Measurements from ENCODE around the gene RRBP1.

RRBP1 gene

DNA sequence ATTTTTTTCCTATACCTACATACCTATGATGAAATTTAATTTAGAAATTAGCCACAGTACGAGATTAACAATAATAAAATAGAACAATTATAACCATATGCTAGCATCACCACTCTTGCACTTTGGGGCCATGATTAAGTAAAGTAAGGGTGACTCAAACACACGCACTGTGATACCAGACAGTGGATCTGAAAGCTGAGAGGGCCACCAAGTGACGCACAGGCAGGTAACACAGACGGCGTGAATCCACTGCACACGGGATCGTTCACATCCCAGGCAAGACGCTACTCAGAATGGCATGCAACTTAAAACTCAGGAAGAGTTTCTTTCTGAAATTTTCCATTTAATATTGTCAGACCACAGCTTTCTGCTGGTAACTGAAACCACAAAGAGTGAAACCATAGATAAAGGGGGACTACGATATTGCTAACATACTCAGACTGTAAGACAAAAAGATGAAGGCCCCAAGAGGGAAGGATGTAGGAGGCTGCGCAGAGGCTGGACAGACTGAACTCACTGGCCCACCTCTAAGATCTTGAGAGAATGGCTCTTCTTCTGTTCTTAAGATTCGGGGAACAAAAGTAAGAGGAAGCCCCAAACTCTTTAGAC is 17.9 kb downstream of the RRBP1 start:
- peaks cover 0 to 78% (median 42%) of the 10 kb centered on the region in 4 donors for H3K4me1 ChIP-seq
- intact Hi-C loops (cut with DNase I; ENCODE audit: low total_unique reads), result no loop called here
- H3K36me3 ChIP-seq, result peaks cover 0 to 9% (median 0%) of the 10 kb centered on the region in 3 donors
- no peak overlapping the region for H3K4me3 ChIP-seq
- H3K9me3 ChIP-seq, result no peaks in the 10 kb centered on the region
- DNase-seq, result peak; percentile 12 to 38
- TF ChIP-seq, protein P1, sequence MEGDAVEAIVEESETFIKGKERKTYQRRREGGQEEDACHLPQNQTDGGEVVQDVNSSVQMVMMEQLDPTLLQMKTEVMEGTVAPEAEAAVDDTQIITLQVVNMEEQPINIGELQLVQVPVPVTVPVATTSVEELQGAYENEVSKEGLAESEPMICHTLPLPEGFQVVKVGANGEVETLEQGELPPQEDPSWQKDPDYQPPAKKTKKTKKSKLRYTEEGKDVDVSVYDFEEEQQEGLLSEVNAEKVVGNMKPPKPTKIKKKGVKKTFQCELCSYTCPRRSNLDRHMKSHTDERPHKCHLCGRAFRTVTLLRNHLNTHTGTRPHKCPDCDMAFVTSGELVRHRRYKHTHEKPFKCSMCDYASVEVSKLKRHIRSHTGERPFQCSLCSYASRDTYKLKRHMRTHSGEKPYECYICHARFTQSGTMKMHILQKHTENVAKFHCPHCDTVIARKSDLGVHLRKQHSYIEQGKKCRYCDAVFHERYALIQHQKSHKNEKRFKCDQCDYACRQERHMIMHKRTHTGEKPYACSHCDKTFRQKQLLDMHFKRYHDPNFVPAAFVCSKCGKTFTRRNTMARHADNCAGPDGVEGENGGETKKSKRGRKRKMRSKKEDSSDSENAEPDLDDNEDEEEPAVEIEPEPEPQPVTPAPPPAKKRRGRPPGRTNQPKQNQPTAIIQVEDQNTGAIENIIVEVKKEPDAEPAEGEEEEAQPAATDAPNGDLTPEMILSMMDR (IDR thresholded peaks at IDR 0.05), result no peak
- no peak overlapping the region for H3K27ac ChIP-seq
- no peaks in the 10 kb centered on the region for H3K27me3 ChIP-seq

DNA sequence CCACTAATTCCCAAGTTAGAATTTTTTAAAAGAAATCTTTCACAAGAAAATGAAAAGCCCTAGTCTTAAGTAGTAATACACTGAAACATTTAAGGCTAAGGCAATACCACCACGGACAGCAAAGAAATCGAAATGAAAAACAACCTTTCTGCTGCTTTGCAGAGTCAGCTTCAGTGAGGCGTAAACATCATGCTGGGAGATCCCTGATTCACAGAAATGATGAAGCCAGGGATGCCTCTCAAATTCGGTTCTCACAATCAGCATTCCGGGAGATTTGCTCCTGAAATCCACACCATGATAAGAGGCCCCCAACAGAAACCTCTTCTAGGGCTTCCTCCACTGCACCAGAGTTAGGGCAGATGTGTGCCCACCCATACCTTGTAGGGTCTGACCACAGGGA is 18.6 kb downstream of the RRBP1 start:
- no peaks in the 10 kb centered on the region for H3K9me3 ChIP-seq

DNA sequence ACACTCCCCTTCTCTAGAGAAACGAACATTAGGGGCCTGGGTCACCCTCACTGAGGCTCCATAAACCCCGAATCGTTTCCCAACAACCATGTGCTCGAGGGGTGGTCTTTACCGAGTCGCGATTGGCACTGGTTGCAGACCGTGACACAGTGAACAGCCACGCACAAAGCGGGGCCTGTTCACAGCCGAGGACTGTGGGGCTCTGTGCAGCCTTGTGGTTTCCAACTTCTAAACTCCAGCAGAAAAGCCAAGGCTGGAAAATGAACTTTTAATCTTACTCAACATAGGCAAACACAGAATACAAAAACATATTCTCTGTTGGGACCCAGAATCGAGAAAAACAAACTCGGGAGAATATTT is 19.0 kb downstream of the RRBP1 start:
- Histone ChIP-seq H3K27me3 (no peaks in the 10 kb centered on the region), H3K9me3 (no peaks in the 10 kb centered on the region), H3K4me1 (peaks cover 0 to 78% (median 42%) of the 10 kb centered on the region in 4 donors), H3K36me3 (peaks cover 7 to 17% (median 8%) of the 10 kb centered on the region in 3 donors), H3K27ac (peak overlapping the region; percentile 53 to 64), H3K4me3 (no peak overlapping the region)
- intact Hi-C loops (cut with DNase I; ENCODE audit: low total_unique reads), result no loop called here
- DNase-seq, result peak; percentile 20 to 48
- TF ChIP-seq, protein P1 (IDR thresholded peaks at IDR 0.05), result no peak

More for the DNA sequence above, 18.6 kb downstream of the RRBP1 start:
- intact Hi-C loops (cut with DNase I; ENCODE audit: low total_unique reads), result no loop called here
- Histone ChIP-seq H3K4me3 (no peak overlapping the region), H3K27me3 (no peaks in the 10 kb centered on the region), H3K4me1 (peaks cover 0 to 78% (median 42%) of the 10 kb centered on the region in 4 donors), H3K27ac (peak overlapping the region in 1 of 2 donors; percentile 53), H3K36me3 (peaks cover 2 to 13% (median 4%) of the 10 kb centered on the region in 3 donors)
- peak; percentile 9 to 24 for DNase-seq
- TF ChIP-seq, protein P1 (IDR thresholded peaks at IDR 0.05), result no peak

DNA sequence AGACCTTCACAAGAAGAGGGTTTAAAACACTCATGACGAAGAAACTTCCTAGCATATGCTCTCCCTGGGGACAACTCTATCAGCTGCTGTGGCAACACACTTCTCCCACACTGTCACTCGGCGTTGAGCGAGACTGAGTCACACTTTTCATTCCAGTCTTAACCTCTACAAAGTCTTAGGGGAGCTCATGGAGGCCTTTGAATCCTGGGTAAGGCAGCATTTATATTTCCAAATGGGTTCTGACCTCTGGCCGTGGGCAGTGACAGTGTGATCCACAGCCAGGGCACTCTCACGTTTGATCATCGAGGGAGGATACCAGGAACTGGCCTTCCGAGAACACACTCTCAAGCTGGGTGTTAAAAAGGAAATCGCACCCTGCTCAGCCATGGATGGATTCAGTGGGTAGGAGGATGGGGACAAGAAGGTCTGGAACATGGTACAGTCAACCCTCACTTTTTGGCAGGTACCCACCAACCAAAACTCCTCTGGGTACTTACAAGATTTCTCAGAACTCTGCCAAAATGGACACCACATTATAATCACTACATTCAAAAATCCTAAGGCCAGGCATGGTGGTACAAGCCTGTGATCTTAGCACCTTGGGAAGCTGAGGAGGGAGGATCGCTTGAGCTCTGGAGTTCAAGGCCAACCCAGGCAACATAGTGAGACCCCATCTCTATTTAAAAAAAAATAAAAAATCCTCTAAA is 19.6 kb downstream of the RRBP1 start:
- Histone ChIP-seq H3K36me3 (peaks cover 8 to 20% (median 12%) of the 10 kb centered on the region in 3 donors), H3K9me3 (no peaks in the 10 kb centered on the region), H3K4me3 (no peak overlapping the region), H3K27me3 (no peaks in the 10 kb centered on the region), H3K27ac (peak overlapping the region; percentile 53 to 64), H3K4me1 (peaks cover 0 to 78% (median 40%) of the 10 kb centered on the region in 4 donors)
- DNase-seq, result peak; percentile 82 to 88
- TF ChIP-seq, protein P1 (IDR thresholded peaks at IDR 0.05), result no peak
- intact Hi-C loops (cut with DNase I; ENCODE audit: low total_unique reads), result no loop called here

GRCh38 chr20:17661121-17661744 is 20.8 kb downstream of the RRBP1 start:
- Histone ChIP-seq H3K4me3 (no peak overlapping the region), H3K27me3 (no peaks in the 10 kb centered on the region), H3K27ac (peak overlapping the region; percentile 53 to 64), H3K4me1 (peaks cover 0 to 67% (median 34%) of the 10 kb centered on the region in 4 donors), H3K9me3 (no peaks in the 10 kb centered on the region), H3K36me3 (peaks cover 8 to 20% (median 12%) of the 10 kb centered on the region in 3 donors)
- intact Hi-C loops (cut with DNase I; ENCODE audit: low total_unique reads), result no loop called here
- peak; percentile 20 to 35 for DNase-seq
- TF ChIP-seq, protein P1 (IDR thresholded peaks at IDR 0.05), result no peak

Measured in tibial artery (tissue), 4 donors.